Erythroblast (primary cell): ENCODE measurements around the gene C4orf36.

Experiments
- GATA1 ChIP-seq: IDR thresholded peaks from 2 replicates; pipeline ENCODE4 v1.6.1; 2011; ENCODE audit warnings: low read depth, mild to moderate bottlenecking, control low read depth, low read length, moderate library complexity
- POLR2A ChIP-seq: IDR thresholded peaks from 2 replicates; pipeline ENCODE4 v1.6.1; 2011; ENCODE audit warnings: mild to moderate bottlenecking, low read length

GRCh38 chr4:86909546-86910295, 17.5 kb upstream of the C4orf36 start:
- TF ChIP-seq POLR2A (no peak), GATA1 (no peak)
